ENCODE measurements around the gene TAF11L7. TPM values are rescaled to one million over a fixed set of nuclear protein-coding genes. Genes with fewer than 3 reads are reported as not detected.
"Not testable (repeated sequence)": the region's sequence is repeated elsewhere in the genome, so short reads cannot be mapped to it uniquely, and the experiment has no call there.

The TAF11L7 gene
- total and polyA plus RNA-seq, 7 donors: not detected

- Histone ChIP-seq H3K36me3 (no peaks in the 10 kb centered on the region), H3K27ac (no peak overlapping the region), H3K4me3 (no peak overlapping the region), H3K9me3 (no peaks in the 10 kb centered on the region), H3K27me3 (no peaks in the 10 kb centered on the region), H3K4me1 (no peaks in the 10 kb centered on the region)
- TF ChIP-seq EP300 (IDR thresholded peaks at IDR 0.05): no peak
- TF ChIP-seq POLR2A (IDR thresholded peaks at IDR 0.05): no peak
- no peak for TF ChIP-seq CTCF (IDR thresholded peaks at IDR 0.05)
- no peak for TF ChIP-seq POLR2AphosphoS5 (IDR thresholded peaks at IDR 0.05)
- intact Hi-C loops (cut with DNase I): no loop called here
- no peak for DNase-seq
- WGBS, 2 donors: 90 to 91% methylated on average over 17 of the region's 17 CpGs
These were observed 29.5 kb upstream of the TAF11L7 start for GRCh38 chr5:17614872-17615605.

- H3K9me3 ChIP-seq; H3K36me3 ChIP-seq; H3K27ac ChIP-seq; H3K4me1 ChIP-seq; H3K4me3 ChIP-seq; intact Hi-C loops (cut with DNase I); DNase-seq; H3K27me3 ChIP-seq: not testable (repeated sequence)
- WGBS, 2 donors: 50 to 85% methylated on average over 2 of the region's 2 CpGs
These were observed 24.5 kb upstream of the TAF11L7 start, which contains the start of gene TAF11L12 for GRCh38 chr5:17610092-17610491. TSS of gene TAF11L12 (plus strand) at chr5:17610392.

GRCh38 chr5:17607461-17607860 lies 21.9 kb upstream of the TAF11L7 start:
- H3K4me3 ChIP-seq; H3K27me3 ChIP-seq; H3K4me1 ChIP-seq; H3K36me3 ChIP-seq; H3K9me3 ChIP-seq; intact Hi-C loops (cut with DNase I); H3K27ac ChIP-seq; DNase-seq: not testable (repeated sequence)
- 82 to 94% methylated on average over 4 of the region's 4 CpGs for WGBS, 2 donors

GRCh38 chr5:17604951-17605350 lies 19.4 kb upstream of the TAF11L7 start:
- DNase-seq: no peak
- Histone ChIP-seq H3K4me3 (no peak overlapping the region), H3K27ac (no peak overlapping the region), H3K27me3 (no peaks in the 10 kb centered on the region), H3K4me1 (no peaks in the 10 kb centered on the region), H3K36me3 (no peaks in the 10 kb centered on the region), H3K9me3 (no peaks in the 10 kb centered on the region)
- 94 to 98% methylated on average over 14 of the region's 14 CpGs for WGBS, 2 donors
- intact Hi-C loops (cut with DNase I): no loop called here
- TF ChIP-seq CTCF (IDR thresholded peaks at IDR 0.05) (no peak), EP300 (IDR thresholded peaks at IDR 0.05) (no peak), POLR2A (IDR thresholded peaks at IDR 0.05) (no peak), POLR2AphosphoS5 (IDR thresholded peaks at IDR 0.05) (no peak)

- H3K4me1 ChIP-seq; H3K27ac ChIP-seq; H3K9me3 ChIP-seq; intact Hi-C loops (cut with DNase I); DNase-seq; H3K4me3 ChIP-seq; H3K27me3 ChIP-seq; H3K36me3 ChIP-seq: not testable (repeated sequence)
- WGBS, 2 donors: 23 to 67% methylated on average over 6 of the region's 6 CpGs
These were observed 18.3 kb upstream of the TAF11L7 start, which contains the start of gene TAF11L11 for GRCh38 chr5:17603880-17604279. TSS of gene TAF11L11 (plus strand) at chr5:17604183.

- intact Hi-C loops (cut with DNase I): not testable (repeated sequence)
These were observed 12.2 kb upstream of the TAF11L7 start, which contains the start of gene TAF11L10 for GRCh38 chr5:17597728-17598127. TSS of gene TAF11L10 (minus strand) at chr5:17597828.

GRCh38 chr5:17594255-17594654 lies 8.7 kb upstream of the TAF11L7 start, which contains the start of gene TAF11L9:
TSS of gene TAF11L9 (minus strand) at chr5:17594394.
- H3K27me3 ChIP-seq; intact Hi-C loops (cut with DNase I); H3K4me3 ChIP-seq; H3K27ac ChIP-seq; DNase-seq; H3K9me3 ChIP-seq; H3K36me3 ChIP-seq; H3K4me1 ChIP-seq: not testable (repeated sequence)
- WGBS, 2 donors: 95 to 96% methylated on average over 8 to 10 of the region's 15 CpGs

More at GRCh38 chr5:17597728-17598127, 12.2 kb upstream of the TAF11L7 start, which contains the start of gene TAF11L10:
- H3K4me1 ChIP-seq, H3K9me3 ChIP-seq, H3K27ac ChIP-seq, H3K4me3 ChIP-seq, H3K27me3 ChIP-seq, H3K36me3 ChIP-seq, DNase-seq: not testable (repeated sequence)
- no CpG with 5 or more reads among the region's 15 CpGs for WGBS, 2 donors

- no CpG with 5 or more reads among the region's 16 CpGs for WGBS, 2 donors
- H3K9me3 ChIP-seq; H3K36me3 ChIP-seq; intact Hi-C loops (cut with DNase I); DNase-seq; H3K4me1 ChIP-seq; H3K27ac ChIP-seq; H3K27me3 ChIP-seq; H3K4me3 ChIP-seq: not testable (repeated sequence)
These were observed 5.3 kb upstream of the TAF11L7 start, which contains the start of gene TAF11L8 for GRCh38 chr5:17590860-17591259. TSS of gene TAF11L8 (minus strand) at chr5:17590960.
